ENCODE data around the gene BOC.

The BOC gene

GRCh38 chr3:113278599-113278955, 67.2 kb downstream of the BOC start:
- no peak for DNase-seq
- Histone ChIP-seq H3K27ac (ENCODE audit: insufficient read depth, low read length, poor library complexity, severe bottlenecking) (no peak overlapping the region), H3K36me3 (ENCODE audit: control insufficient read depth, insufficient read depth, low read length) (no peaks in the 10 kb centered on the region), H3K4me1 (ENCODE audit: control insufficient read depth, insufficient read depth, low read length, poor library complexity, severe bottlenecking) (no peaks in the 10 kb centered on the region), H3K9me3 (ENCODE audit: control insufficient read depth, low read length) (no peaks in the 10 kb centered on the region), H3K4me3 (ENCODE audit: insufficient read depth, low read depth, low read length, poor library complexity, severe bottlenecking) (no peak overlapping the region), H3K27me3 (replicated peaks; ENCODE audit: control insufficient read depth, insufficient read depth, low read length, poor library complexity, severe bottlenecking) (no peaks in the 10 kb centered on the region)

GRCh38 chr3:113279686-113280085, 68.3 kb downstream of the BOC start:
- Histone ChIP-seq H3K4me1 (ENCODE audit: control insufficient read depth, insufficient read depth, low read length, poor library complexity, severe bottlenecking) (no peaks in the 10 kb centered on the region), H3K27ac (ENCODE audit: insufficient read depth, low read length, poor library complexity, severe bottlenecking) (no peak overlapping the region), H3K36me3 (ENCODE audit: control insufficient read depth, insufficient read depth, low read length) (no peaks in the 10 kb centered on the region), H3K4me3 (ENCODE audit: insufficient read depth, low read depth, low read length, poor library complexity, severe bottlenecking) (no peak overlapping the region), H3K9me3 (ENCODE audit: control insufficient read depth, low read length) (no peaks in the 10 kb centered on the region), H3K27me3 (replicated peaks; ENCODE audit: control insufficient read depth, insufficient read depth, low read length, poor library complexity, severe bottlenecking) (no peaks in the 10 kb centered on the region)
- no peak for DNase-seq

GRCh38 chr3:113283306-113283705, 71.9 kb downstream of the BOC start:
- no peak for DNase-seq
- Histone ChIP-seq H3K36me3 (ENCODE audit: control insufficient read depth, insufficient read depth, low read length) (no peaks in the 10 kb centered on the region), H3K9me3 (ENCODE audit: control insufficient read depth, low read length) (no peaks in the 10 kb centered on the region), H3K27ac (ENCODE audit: insufficient read depth, low read length, poor library complexity, severe bottlenecking) (no peak overlapping the region), H3K4me1 (ENCODE audit: control insufficient read depth, insufficient read depth, low read length, poor library complexity, severe bottlenecking) (no peaks in the 10 kb centered on the region), H3K27me3 (replicated peaks; ENCODE audit: control insufficient read depth, insufficient read depth, low read length, poor library complexity, severe bottlenecking) (no peaks in the 10 kb centered on the region), H3K4me3 (ENCODE audit: insufficient read depth, low read depth, low read length, poor library complexity, severe bottlenecking) (no peak overlapping the region)

GRCh38 chr3:113284453-113285050, 73.2 kb downstream of the BOC start:
- DNase-seq = no peak
- H3K36me3 ChIP-seq (ENCODE audit: control insufficient read depth, insufficient read depth, low read length) = no peaks in the 10 kb centered on the region
- H3K4me1 ChIP-seq (ENCODE audit: control insufficient read depth, insufficient read depth, low read length, poor library complexity, severe bottlenecking) = no peaks in the 10 kb centered on the region
- H3K4me3 ChIP-seq (ENCODE audit: insufficient read depth, low read depth, low read length, poor library complexity, severe bottlenecking) = no peak overlapping the region
- no peak overlapping the region for H3K27ac ChIP-seq (ENCODE audit: insufficient read depth, low read length, poor library complexity, severe bottlenecking)
- H3K27me3 ChIP-seq (replicated peaks; ENCODE audit: control insufficient read depth, insufficient read depth, low read length, poor library complexity, severe bottlenecking) = no peaks in the 10 kb centered on the region
- no peaks in the 10 kb centered on the region for H3K9me3 ChIP-seq (ENCODE audit: control insufficient read depth, low read length)

GRCh38 chr3:113285226-113285625, 73.9 kb downstream of the BOC start:
- no peak overlapping the region for H3K4me3 ChIP-seq (ENCODE audit: insufficient read depth, low read depth, low read length, poor library complexity, severe bottlenecking)
- no peaks in the 10 kb centered on the region for H3K27me3 ChIP-seq (replicated peaks; ENCODE audit: control insufficient read depth, insufficient read depth, low read length, poor library complexity, severe bottlenecking)
- no peak overlapping the region for H3K27ac ChIP-seq (ENCODE audit: insufficient read depth, low read length, poor library complexity, severe bottlenecking)
- H3K36me3 ChIP-seq (ENCODE audit: control insufficient read depth, insufficient read depth, low read length) = no peaks in the 10 kb centered on the region
- no peaks in the 10 kb centered on the region for H3K9me3 ChIP-seq (ENCODE audit: control insufficient read depth, low read length)
- no peaks in the 10 kb centered on the region for H3K4me1 ChIP-seq (ENCODE audit: control insufficient read depth, insufficient read depth, low read length, poor library complexity, severe bottlenecking)
- DNase-seq = no peak

GRCh38 chr3:113285741-113286140, 74.4 kb downstream of the BOC start:
- no peaks in the 10 kb centered on the region for H3K36me3 ChIP-seq (ENCODE audit: control insufficient read depth, insufficient read depth, low read length)
- H3K27me3 ChIP-seq (replicated peaks; ENCODE audit: control insufficient read depth, insufficient read depth, low read length, poor library complexity, severe bottlenecking) = no peaks in the 10 kb centered on the region
- no peak for DNase-seq
- H3K4me3 ChIP-seq (ENCODE audit: insufficient read depth, low read depth, low read length, poor library complexity, severe bottlenecking) = no peak overlapping the region
- H3K27ac ChIP-seq (ENCODE audit: insufficient read depth, low read length, poor library complexity, severe bottlenecking) = no peak overlapping the region
- H3K9me3 ChIP-seq (ENCODE audit: control insufficient read depth, low read length) = no peaks in the 10 kb centered on the region
- H3K4me1 ChIP-seq (ENCODE audit: control insufficient read depth, insufficient read depth, low read length, poor library complexity, severe bottlenecking) = no peaks in the 10 kb centered on the region

- DNase-seq = no peak
- Histone ChIP-seq H3K4me1 (ENCODE audit: control insufficient read depth, insufficient read depth, low read length, poor library complexity, severe bottlenecking) (no peaks in the 10 kb centered on the region), H3K27ac (ENCODE audit: insufficient read depth, low read length, poor library complexity, severe bottlenecking) (no peak overlapping the region), H3K36me3 (ENCODE audit: control insufficient read depth, insufficient read depth, low read length) (no peaks in the 10 kb centered on the region), H3K9me3 (ENCODE audit: control insufficient read depth, low read length) (no peaks in the 10 kb centered on the region), H3K27me3 (replicated peaks; ENCODE audit: control insufficient read depth, insufficient read depth, low read length, poor library complexity, severe bottlenecking) (no peaks in the 10 kb centered on the region), H3K4me3 (ENCODE audit: insufficient read depth, low read depth, low read length, poor library complexity, severe bottlenecking) (no peak overlapping the region)
These were observed 75.2 kb downstream of the BOC start for GRCh38 chr3:113286524-113286923.

- DNase-seq = no peak
- Histone ChIP-seq H3K9me3 (ENCODE audit: control insufficient read depth, low read length) (no peaks in the 10 kb centered on the region), H3K27ac (ENCODE audit: insufficient read depth, low read length, poor library complexity, severe bottlenecking) (no peak overlapping the region), H3K4me3 (ENCODE audit: insufficient read depth, low read depth, low read length, poor library complexity, severe bottlenecking) (no peak overlapping the region), H3K36me3 (ENCODE audit: control insufficient read depth, insufficient read depth, low read length) (no peaks in the 10 kb centered on the region), H3K27me3 (replicated peaks; ENCODE audit: control insufficient read depth, insufficient read depth, low read length, poor library complexity, severe bottlenecking) (no peaks in the 10 kb centered on the region), H3K4me1 (ENCODE audit: control insufficient read depth, insufficient read depth, low read length, poor library complexity, severe bottlenecking) (no peaks in the 10 kb centered on the region)
These were observed 75.9 kb downstream of the BOC start for GRCh38 chr3:113287111-113287802.

- Histone ChIP-seq H3K27ac (ENCODE audit: insufficient read depth, low read length, poor library complexity, severe bottlenecking) (no peak overlapping the region), H3K4me3 (ENCODE audit: insufficient read depth, low read depth, low read length, poor library complexity, severe bottlenecking) (no peak overlapping the region)
- DNase-seq = peak in 1 of 3 donors; percentile 28
These were observed 76.7 kb downstream of the BOC start for GRCh38 chr3:113287803-113288648.

GRCh38 chr3:113288881-113289280, 77.5 kb downstream of the BOC start:
- Histone ChIP-seq H3K27ac (ENCODE audit: insufficient read depth, low read length, poor library complexity, severe bottlenecking) (no peak overlapping the region), H3K27me3 (replicated peaks; ENCODE audit: control insufficient read depth, insufficient read depth, low read length, poor library complexity, severe bottlenecking) (no peaks in the 10 kb centered on the region), H3K9me3 (ENCODE audit: control insufficient read depth, low read length) (no peaks in the 10 kb centered on the region), H3K36me3 (ENCODE audit: control insufficient read depth, insufficient read depth, low read length) (no peaks in the 10 kb centered on the region), H3K4me1 (ENCODE audit: control insufficient read depth, insufficient read depth, low read length, poor library complexity, severe bottlenecking) (no peaks in the 10 kb centered on the region), H3K4me3 (ENCODE audit: insufficient read depth, low read depth, low read length, poor library complexity, severe bottlenecking) (no peak overlapping the region)
- no peak for DNase-seq

More at GRCh38 chr3:113287803-113288648, 76.7 kb downstream of the BOC start:
- no peaks in the 10 kb centered on the region for H3K27me3 ChIP-seq (replicated peaks; ENCODE audit: control insufficient read depth, insufficient read depth, low read length, poor library complexity, severe bottlenecking)
- H3K4me1 ChIP-seq (ENCODE audit: control insufficient read depth, insufficient read depth, low read length, poor library complexity, severe bottlenecking) = no peaks in the 10 kb centered on the region
- no peaks in the 10 kb centered on the region for H3K9me3 ChIP-seq (ENCODE audit: control insufficient read depth, low read length)
- no peaks in the 10 kb centered on the region for H3K36me3 ChIP-seq (ENCODE audit: control insufficient read depth, insufficient read depth, low read length)
